ENCODE data around the gene CRY2.
"Not testable (repeated sequence)": the region's sequence is repeated elsewhere in the genome, so short reads cannot be mapped to it uniquely, and the experiment has no call there.

The CRY2 gene

GRCh38 chr11:45811571-45812290 lies 35.5 kb upstream of the CRY2 start:
- DNase-seq (ENCODE audit: low read depth, low spot score): no peak

GRCh38 chr11:45812581-45813548 lies 34.4 kb upstream of the CRY2 start:
- DNase-seq (ENCODE audit: low read depth, low spot score): no peak

GRCh38 chr11:45815747-45816146 lies 31.5 kb upstream of the CRY2 start:
- DNase-seq (ENCODE audit: low read depth, low spot score): no peak

- no peak for DNase-seq (ENCODE audit: low read depth, low spot score)
Measured at GRCh38 chr11:45816614-45817013, 30.7 kb upstream of the CRY2 start.

GRCh38 chr11:45817191-45817590 lies 30.1 kb upstream of the CRY2 start:
- DNase-seq (ENCODE audit: low read depth, low spot score): no peak

GRCh38 chr11:45818961-45819605 lies 28.2 kb upstream of the CRY2 start:
- no peak for DNase-seq (ENCODE audit: low read depth, low spot score)

- DNase-seq (ENCODE audit: low read depth, low spot score): no peak
Measured at GRCh38 chr11:45820211-45820857, 26.9 kb upstream of the CRY2 start.

GRCh38 chr11:45826492-45826891 lies 20.8 kb upstream of the CRY2 start:
- DNase-seq (ENCODE audit: low read depth, low spot score): not testable (repeated sequence)

- DNase-seq (ENCODE audit: low read depth, low spot score): no peak
Measured at GRCh38 chr11:45827123-45827522, 20.2 kb upstream of the CRY2 start.

GRCh38 chr11:45828996-45829395 lies 18.3 kb upstream of the CRY2 start:
- no peak for DNase-seq (ENCODE audit: low read depth, low spot score)

GRCh38 chr11:45830596-45830995 lies 16.7 kb upstream of the CRY2 start:
- no peak for DNase-seq (ENCODE audit: low read depth, low spot score)

- DNase-seq (ENCODE audit: low read depth, low spot score): no peak
Measured at GRCh38 chr11:45832811-45833441, 14.3 kb upstream of the CRY2 start.

- DNase-seq (ENCODE audit: low read depth, low spot score): no peak
Measured at GRCh38 chr11:45833761-45834160, 13.5 kb upstream of the CRY2 start.

GRCh38 chr11:45834298-45834756 lies 12.9 kb upstream of the CRY2 start:
- no peak for DNase-seq (ENCODE audit: low read depth, low spot score)

- no peak for DNase-seq (ENCODE audit: low read depth, low spot score)
Measured at GRCh38 chr11:45839204-45839603, 8.1 kb upstream of the CRY2 start.

GRCh38 chr11:45840251-45840650 lies 7.0 kb upstream of the CRY2 start:
- DNase-seq (ENCODE audit: low read depth, low spot score): not testable (repeated sequence)

- peak; percentile 61 for DNase-seq (ENCODE audit: low read depth, low spot score)
Measured at GRCh38 chr11:45843158-45843924, 3.9 kb upstream of the CRY2 start.

- DNase-seq (ENCODE audit: low read depth, low spot score): no peak
Measured at GRCh38 chr11:45844822-45845578, 2.3 kb upstream of the CRY2 start.

- DNase-seq (ENCODE audit: low read depth, low spot score): no peak
Measured at GRCh38 chr11:45846174-45846675, 1.1 kb upstream of the CRY2 start.
